WTC11 (cell line): ENCODE data around the gene FIGNL2. TPM values are rescaled to one million over a fixed set of nuclear protein-coding genes. Genes with fewer than 3 reads are reported as not detected.

Experiments used
- ATAC-seq: fragments of 200-7000 bp; cut with Tn5 transposase; 2 replicates; pipeline ENCODE4 v1.10.0; 2021; ENCODE audit warnings: mild to moderate bottlenecking, moderate library complexity
- CTCF ChIA-PET: fragments of 300-600 bp; sonication (Branson Sonifier 250); formaldehyde crosslinking; loops from one replicate; lab custom pipeline; 2021; ENCODE audit warnings: antibody characterized with exemption; lab: Charles Lee
- POLR2A ChIA-PET: fragments of 350-600 bp; sonication (Branson Sonifier 250); formaldehyde crosslinking; loops from one replicate; lab custom pipeline; 2021; ENCODE audit warnings: antibody characterized with exemption; lab: Charles Lee
- DNase-seq: peaks from one replicate; pipeline ENCODE4 v3.0.0; 2021; ENCODE audit warnings: low spot score
- H3K27ac Mint-ChIP-seq: 2 replicates; pipeline ENCODE4 v1.8.0; 2021; ENCODE audit warnings: mixed read lengths
- H3K27me3 Mint-ChIP-seq: 2 replicates; pipeline ENCODE4 v1.8.0; 2021; ENCODE audit warnings: low read depth, mild to moderate bottlenecking, moderate library complexity, mixed read lengths
- H3K36me3 Mint-ChIP-seq: 2 replicates; pipeline ENCODE4 v1.8.0; 2021; ENCODE audit warnings: mixed read lengths
- H3K4me1 Mint-ChIP-seq: 2 replicates; pipeline ENCODE4 v1.8.0; 2022; ENCODE audit warnings: mixed read lengths
- H3K4me3 Mint-ChIP-seq: 2 replicates; pipeline ENCODE4 v1.8.0; 2021; ENCODE audit warnings: mild to moderate bottlenecking, moderate library complexity, mixed read lengths
- H3K9me3 Mint-ChIP-seq: 2 replicates; pipeline ENCODE4 v1.8.0; 2021; ENCODE audit warnings: mixed read lengths
- CREB1 ChIP-seq: sonication (generic); formaldehyde crosslinking; IDR thresholded peaks from 2 replicates; pipeline ENCODE4 v1.8.0; 2023; ENCODE audit warnings: mild to moderate bottlenecking, missing genetic modification reagents
- FOXJ3 ChIP-seq: sonication (generic); formaldehyde crosslinking; IDR thresholded peaks from 2 replicates; pipeline ENCODE4 v1.9.0; 2021; ENCODE audit warnings: missing genetic modification reagents, mild to moderate bottlenecking, borderline replicate concordance
- FOXK1 ChIP-seq: sonication (generic); formaldehyde crosslinking; IDR thresholded peaks from 2 replicates; pipeline ENCODE4 v1.8.0; 2022; ENCODE audit warnings: mild to moderate bottlenecking, moderate library complexity, missing genetic modification reagents
- GABPB1 ChIP-seq: sonication (generic); formaldehyde crosslinking; IDR thresholded peaks from 2 replicates; pipeline ENCODE4 v1.8.1; 2023; ENCODE audit warnings: mild to moderate bottlenecking, missing genetic modification reagents
- GTF2I ChIP-seq: fragments of 250-450 bp; sonication (Bioruptor Pico); conservative IDR thresholded peaks from 2 replicates; pipeline ENCODE4 v1.4.0; 2021; ENCODE audit warnings: mild to moderate bottlenecking
- NR1H2 ChIP-seq: sonication (generic); formaldehyde crosslinking; IDR thresholded peaks from 2 replicates; pipeline ENCODE4 v1.9.0; 2021; ENCODE audit warnings: mild to moderate bottlenecking, moderate library complexity, missing genetic modification reagents
- NR3C1 ChIP-seq: sonication (generic); formaldehyde crosslinking; conservative IDR thresholded peaks from 2 replicates; pipeline ENCODE4 v1.8.1; 2023; ENCODE audit warnings: low read depth, mild to moderate bottlenecking, missing genetic modification reagents
- OVOL2 ChIP-seq: fragments of 250-450 bp; sonication (Bioruptor Pico); IDR thresholded peaks from 2 replicates; pipeline ENCODE4 v1.9.0; 2021; ENCODE audit warnings: mild to moderate bottlenecking, borderline replicate concordance
- RELA ChIP-seq: sonication (generic); formaldehyde crosslinking; IDR thresholded peaks from 2 replicates; pipeline ENCODE4 v1.8.1; 2022; ENCODE audit warnings: missing genetic modification reagents, mild to moderate bottlenecking, borderline replicate concordance
- TEAD1 ChIP-seq: sonication (generic); formaldehyde crosslinking; IDR thresholded peaks from 2 replicates; pipeline ENCODE4 v1.8.0; 2022; ENCODE audit warnings: mild to moderate bottlenecking, missing genetic modification reagents
- TP53 ChIP-seq: sonication (generic); formaldehyde crosslinking; IDR thresholded peaks from 2 replicates; pipeline ENCODE4 v1.8.1; 2023; ENCODE audit warnings: mild to moderate bottlenecking, missing genetic modification reagents
- ZNF121 ChIP-seq: sonication (generic); formaldehyde crosslinking; IDR thresholded peaks from 2 replicates; pipeline ENCODE4 v1.8.0; 2023; ENCODE audit warnings: missing genetic modification reagents
- ZNF232 ChIP-seq: sonication (generic); formaldehyde crosslinking; IDR thresholded peaks from 2 replicates; pipeline ENCODE4 v1.8.0; 2022; ENCODE audit warnings: mild to moderate bottlenecking, missing genetic modification reagents
- total RNA-seq: library from RNA; stranded (reverse); gene quantifications from 3 replicates; pipeline ENCODE4 v1.2.3, GENCODE V29; 2021
- TF ChIP-seq, protein P1 (sequence below): sonication (generic); formaldehyde crosslinking; IDR thresholded peaks from 2 replicates; pipeline ENCODE4 v1.8.1; 2023; ENCODE audit warnings: mild to moderate bottlenecking, missing genetic modification reagents
- TF ChIP-seq, protein P2 (sequence below): fragments of 250-450 bp; sonication (Bioruptor Pico); IDR thresholded peaks from 2 replicates; pipeline ENCODE4 v1.9.0; 2021; ENCODE audit warnings: moderate library complexity, mild to moderate bottlenecking, inconsistent platforms, borderline replicate concordance
- TF ChIP-seq, protein P3 (sequence below): fragments of 250-450 bp; sonication (Bioruptor Pico); IDR thresholded peaks from 2 replicates; pipeline ENCODE4 v1.9.0; 2021; ENCODE audit warnings: mild to moderate bottlenecking
- TF ChIP-seq, protein P4 (sequence below): sonication (generic); formaldehyde crosslinking; IDR thresholded peaks from 2 replicates; pipeline ENCODE4 v1.8.0; 2022; ENCODE audit warnings: mild to moderate bottlenecking, missing genetic modification reagents
- TF ChIP-seq, protein P5 (sequence below): sonication (generic); formaldehyde crosslinking; IDR thresholded peaks from 2 replicates; pipeline ENCODE4 v1.8.0; 2022; ENCODE audit warnings: mild to moderate bottlenecking, missing genetic modification reagents
- TF ChIP-seq, protein P6 (sequence below): sonication (generic); formaldehyde crosslinking; IDR thresholded peaks from 2 replicates; pipeline ENCODE4 v1.8.0; 2022; ENCODE audit warnings: missing genetic modification reagents

Gene FIGNL2
- total RNA-seq, 1 experiment from 2014 or later = 9.9 TPM

DNA sequence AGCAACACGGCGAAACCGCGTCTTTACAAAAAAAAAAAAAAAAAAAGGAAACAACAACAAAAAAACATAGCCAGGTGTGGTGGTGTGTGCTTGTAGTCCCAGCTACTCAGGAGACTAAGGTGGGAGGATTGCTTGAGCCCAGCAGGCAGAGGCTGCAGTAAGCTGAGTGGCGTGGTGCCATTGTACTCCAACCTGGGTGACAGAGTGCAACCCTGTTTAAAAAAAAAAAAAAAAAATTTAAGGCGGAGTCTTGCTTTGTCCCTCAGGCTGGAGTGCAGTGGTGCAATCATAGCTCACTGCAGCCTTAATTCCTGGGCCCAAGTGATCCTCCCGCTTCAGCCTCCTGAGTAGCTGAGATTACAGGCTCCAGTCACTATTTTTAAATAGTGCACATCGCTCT is 18.2 kb upstream of the FIGNL2 start:
- Mint-ChIP-seq H3K4me3 (no peak overlapping the region), H3K4me1 (peaks cover 76% of the 10 kb centered on the region), H3K27ac (no peak overlapping the region), H3K36me3 (no peaks in the 10 kb centered on the region), H3K9me3 (no peaks in the 10 kb centered on the region), H3K27me3 (peaks cover 77% of the 10 kb centered on the region)
- ATAC-seq (no peak), DNase-seq (no peak)
- TF ChIP-seq, protein P1, sequence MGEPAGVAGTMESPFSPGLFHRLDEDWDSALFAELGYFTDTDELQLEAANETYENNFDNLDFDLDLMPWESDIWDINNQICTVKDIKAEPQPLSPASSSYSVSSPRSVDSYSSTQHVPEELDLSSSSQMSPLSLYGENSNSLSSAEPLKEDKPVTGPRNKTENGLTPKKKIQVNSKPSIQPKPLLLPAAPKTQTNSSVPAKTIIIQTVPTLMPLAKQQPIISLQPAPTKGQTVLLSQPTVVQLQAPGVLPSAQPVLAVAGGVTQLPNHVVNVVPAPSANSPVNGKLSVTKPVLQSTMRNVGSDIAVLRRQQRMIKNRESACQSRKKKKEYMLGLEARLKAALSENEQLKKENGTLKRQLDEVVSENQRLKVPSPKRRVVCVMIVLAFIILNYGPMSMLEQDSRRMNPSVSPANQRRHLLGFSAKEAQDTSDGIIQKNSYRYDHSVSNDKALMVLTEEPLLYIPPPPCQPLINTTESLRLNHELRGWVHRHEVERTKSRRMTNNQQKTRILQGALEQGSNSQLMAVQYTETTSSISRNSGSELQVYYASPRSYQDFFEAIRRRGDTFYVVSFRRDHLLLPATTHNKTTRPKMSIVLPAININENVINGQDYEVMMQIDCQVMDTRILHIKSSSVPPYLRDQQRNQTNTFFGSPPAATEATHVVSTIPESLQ (CRISPR knock-in tag) = no peak
- TF ChIP-seq, protein P2, sequence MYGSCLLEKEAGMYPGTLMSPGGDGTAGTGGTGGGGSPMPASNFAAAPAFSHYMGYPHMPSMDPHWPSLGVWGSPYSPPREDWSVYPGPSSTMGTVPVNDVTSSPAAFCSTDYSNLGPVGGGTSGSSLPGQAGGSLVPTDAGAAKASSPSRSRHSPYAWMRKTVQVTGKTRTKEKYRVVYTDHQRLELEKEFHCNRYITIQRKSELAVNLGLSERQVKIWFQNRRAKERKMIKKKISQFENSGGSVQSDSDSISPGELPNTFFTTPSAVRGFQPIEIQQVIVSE (CRISPR knock-in tag) = no peak
- TF ChIP-seq GTF2I (CRISPR knock-in tag) (no peak), NR3C1 (CRISPR knock-in tag) (no peak), ZNF232 (CRISPR knock-in tag) (no peak), NR1H2 (no peak), RELA (CRISPR knock-in tag) (no peak), TEAD1 (CRISPR knock-in tag) (no peak), CREB1 (CRISPR knock-in tag) (no peak), GABPB1 (CRISPR knock-in tag) (no peak), TP53 (CRISPR knock-in tag) (no peak), FOXJ3 (no peak), ZNF121 (CRISPR knock-in tag) (no peak), OVOL2 (CRISPR knock-in tag) (no peak), FOXK1 (CRISPR knock-in tag) (no peak)
- TF ChIP-seq, protein P3, sequence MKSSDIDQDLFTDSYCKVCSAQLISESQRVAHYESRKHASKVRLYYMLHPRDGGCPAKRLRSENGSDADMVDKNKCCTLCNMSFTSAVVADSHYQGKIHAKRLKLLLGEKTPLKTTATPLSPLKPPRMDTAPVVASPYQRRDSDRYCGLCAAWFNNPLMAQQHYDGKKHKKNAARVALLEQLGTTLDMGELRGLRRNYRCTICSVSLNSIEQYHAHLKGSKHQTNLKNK (CRISPR knock-in tag) = no peak
- TF ChIP-seq, protein P4, sequence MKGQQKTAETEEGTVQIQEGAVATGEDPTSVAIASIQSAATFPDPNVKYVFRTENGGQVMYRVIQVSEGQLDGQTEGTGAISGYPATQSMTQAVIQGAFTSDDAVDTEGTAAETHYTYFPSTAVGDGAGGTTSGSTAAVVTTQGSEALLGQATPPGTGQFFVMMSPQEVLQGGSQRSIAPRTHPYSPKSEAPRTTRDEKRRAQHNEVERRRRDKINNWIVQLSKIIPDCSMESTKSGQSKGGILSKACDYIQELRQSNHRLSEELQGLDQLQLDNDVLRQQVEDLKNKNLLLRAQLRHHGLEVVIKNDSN (CRISPR knock-in tag) = no peak
- TF ChIP-seq, protein P5, sequence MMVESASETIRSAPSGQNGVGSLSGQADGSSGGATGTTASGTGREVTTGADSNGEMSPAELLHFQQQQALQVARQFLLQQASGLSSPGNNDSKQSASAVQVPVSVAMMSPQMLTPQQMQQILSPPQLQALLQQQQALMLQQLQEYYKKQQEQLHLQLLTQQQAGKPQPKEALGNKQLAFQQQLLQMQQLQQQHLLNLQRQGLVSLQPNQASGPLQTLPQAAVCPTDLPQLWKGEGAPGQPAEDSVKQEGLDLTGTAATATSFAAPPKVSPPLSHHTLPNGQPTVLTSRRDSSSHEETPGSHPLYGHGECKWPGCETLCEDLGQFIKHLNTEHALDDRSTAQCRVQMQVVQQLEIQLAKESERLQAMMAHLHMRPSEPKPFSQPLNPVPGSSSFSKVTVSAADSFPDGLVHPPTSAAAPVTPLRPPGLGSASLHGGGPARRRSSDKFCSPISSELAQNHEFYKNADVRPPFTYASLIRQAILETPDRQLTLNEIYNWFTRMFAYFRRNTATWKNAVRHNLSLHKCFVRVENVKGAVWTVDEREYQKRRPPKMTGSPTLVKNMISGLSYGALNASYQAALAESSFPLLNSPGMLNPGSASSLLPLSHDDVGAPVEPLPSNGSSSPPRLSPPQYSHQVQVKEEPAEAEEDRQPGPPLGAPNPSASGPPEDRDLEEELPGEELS (CRISPR knock-in tag) = no peak
- TF ChIP-seq, protein P6, sequence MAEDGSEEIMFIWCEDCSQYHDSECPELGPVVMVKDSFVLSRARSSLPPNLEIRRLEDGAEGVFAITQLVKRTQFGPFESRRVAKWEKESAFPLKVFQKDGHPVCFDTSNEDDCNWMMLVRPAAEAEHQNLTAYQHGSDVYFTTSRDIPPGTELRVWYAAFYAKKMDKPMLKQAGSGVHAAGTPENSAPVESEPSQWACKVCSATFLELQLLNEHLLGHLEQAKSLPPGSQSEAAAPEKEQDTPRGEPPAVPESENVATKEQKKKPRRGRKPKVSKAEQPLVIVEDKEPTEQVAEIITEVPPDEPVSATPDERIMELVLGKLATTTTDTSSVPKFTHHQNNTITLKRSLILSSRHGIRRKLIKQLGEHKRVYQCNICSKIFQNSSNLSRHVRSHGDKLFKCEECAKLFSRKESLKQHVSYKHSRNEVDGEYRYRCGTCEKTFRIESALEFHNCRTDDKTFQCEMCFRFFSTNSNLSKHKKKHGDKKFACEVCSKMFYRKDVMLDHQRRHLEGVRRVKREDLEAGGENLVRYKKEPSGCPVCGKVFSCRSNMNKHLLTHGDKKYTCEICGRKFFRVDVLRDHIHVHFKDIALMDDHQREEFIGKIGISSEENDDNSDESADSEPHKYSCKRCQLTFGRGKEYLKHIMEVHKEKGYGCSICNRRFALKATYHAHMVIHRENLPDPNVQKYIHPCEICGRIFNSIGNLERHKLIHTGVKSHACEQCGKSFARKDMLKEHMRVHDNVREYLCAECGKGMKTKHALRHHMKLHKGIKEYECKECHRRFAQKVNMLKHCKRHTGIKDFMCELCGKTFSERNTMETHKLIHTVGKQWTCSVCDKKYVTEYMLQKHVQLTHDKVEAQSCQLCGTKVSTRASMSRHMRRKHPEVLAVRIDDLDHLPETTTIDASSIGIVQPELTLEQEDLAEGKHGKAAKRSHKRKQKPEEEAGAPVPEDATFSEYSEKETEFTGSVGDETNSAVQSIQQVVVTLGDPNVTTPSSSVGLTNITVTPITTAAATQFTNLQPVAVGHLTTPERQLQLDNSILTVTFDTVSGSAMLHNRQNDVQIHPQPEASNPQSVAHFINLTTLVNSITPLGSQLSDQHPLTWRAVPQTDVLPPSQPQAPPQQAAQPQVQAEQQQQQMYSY (CRISPR knock-in tag) = no peak
- ChIA-PET POLR2A (interaction anchor here (1.0 kb wide), 1 partner anchor 10 kb away, joined by 3 read pairs; no protein-coding TSS in a partner anchor), CTCF (interaction anchor here (0.6 to 6.4 kb wide), 9 partner anchors 7 to 107 kb away, joined by 3 to 126 read pairs (median 3); no protein-coding TSS in a partner anchor)
